D721Med (cell line): Measurements from ENCODE around the gene CRX.
"Not testable (repeated sequence)": the region's sequence is repeated elsewhere in the genome, so short reads cannot be mapped to it uniquely, and the experiment has no call there.

Experiments
- DNase-seq: peaks from one replicate; pipeline ENCODE4 v3.0.0; 2011; ENCODE audit warnings: low spot score; ENCODE audit not compliant: insufficient read length
- FAIRE-seq: peaks from 2 replicates; lab custom pipeline; 2011; peaks lifted over from hg19 to GRCh38; lab: Jason Lieb, UNC
- CTCF ChIP-seq: IDR thresholded peaks from 2 replicates; pipeline ENCODE4 v1.5.1; 2012; ENCODE audit warnings: mild to moderate bottlenecking, control low read depth; ENCODE audit not compliant: insufficient read depth; ENCODE audit errors: missing control alignments

Gene CRX

GRCh38 chr19:47863514-47863936 is 41.8 kb downstream of the CRX start:
- peak; percentile 80 for DNase-seq
- peak; percentile 96 for TF ChIP-seq CTCF
- peak; percentile 93 for FAIRE-seq

GRCh38 chr19:47865166-47865565 is 43.4 kb downstream of the CRX start:
- DNase-seq (no peak), FAIRE-seq (no peak)
- no peak for TF ChIP-seq CTCF

- FAIRE-seq (no peak), DNase-seq (no peak)
- no peak for TF ChIP-seq CTCF
Measured at GRCh38 chr19:47878906-47879305, 57.2 kb downstream of the CRX start.

- FAIRE-seq, DNase-seq: not testable (repeated sequence)
Measured at GRCh38 chr19:47879385-47879784, 57.6 kb downstream of the CRX start.

- DNase-seq (no peak), FAIRE-seq (no peak)
- TF ChIP-seq CTCF: no peak
Measured at GRCh38 chr19:47881757-47882156, 60.0 kb downstream of the CRX start.

GRCh38 chr19:47882890-47883289 is 61.2 kb downstream of the CRX start:
- no peak for DNase-seq
- no peak for FAIRE-seq
- TF ChIP-seq CTCF: no peak

- no peak for DNase-seq
- no peak for TF ChIP-seq CTCF
- no peak for FAIRE-seq
Measured at GRCh38 chr19:47885067-47885463, 63.3 kb downstream of the CRX start.

GRCh38 chr19:47886010-47886559 is 64.3 kb downstream of the CRX start, which contains the start of gene SULT2A1:
Gene SULT2A1 (minus strand): TSS chr19:47886315. CDS start chr19:47886257, 58 bp downstream.
- no peak for TF ChIP-seq CTCF
- FAIRE-seq (no peak), DNase-seq (no peak)
